OCI-LY7 (cell line): ENCODE results near the gene SEMA4D.

Source experiments
- EZH2phosphoT487 ChIP-seq: fragments of 200-600 bp; sonication (generic); IDR thresholded peaks from 2 replicates; pipeline ENCODE4 v1.6.1; 2018; ENCODE audit warnings: low read depth, borderline replicate concordance, mild to moderate bottlenecking, mixed run types, antibody characterized with exemption, low read length, moderate library complexity, mixed read lengths
- TF ChIP-seq, protein P1 (sequence below): fragments of 200-600 bp; sonication (generic); conservative IDR thresholded peaks from 2 replicates; pipeline ENCODE4 v1.5.1; 2014; ENCODE audit warnings: mild to moderate bottlenecking, antibody characterized with exemption, low read length, moderate library complexity, mixed read lengths

DNA sequence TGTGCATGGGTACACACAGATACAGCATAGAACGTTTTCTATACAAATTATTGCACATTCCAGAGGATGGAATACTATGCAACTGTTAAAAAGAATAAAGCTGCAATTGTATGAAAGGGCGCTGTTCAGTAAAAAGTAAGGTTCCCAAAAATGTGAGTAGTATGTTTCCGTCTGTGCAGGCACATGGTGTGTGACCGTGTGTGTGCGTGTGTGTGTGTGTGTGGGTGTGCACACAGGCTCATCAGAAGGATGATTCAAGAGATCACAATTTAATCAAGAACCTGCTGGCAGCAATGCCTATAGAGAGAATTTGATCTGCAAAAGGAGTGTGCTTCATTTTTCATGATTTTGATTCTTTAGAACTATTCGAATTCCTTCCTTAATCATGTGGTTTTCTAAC is 76.3 kb downstream of the SEMA4D start:
- TF ChIP-seq, protein P1, sequence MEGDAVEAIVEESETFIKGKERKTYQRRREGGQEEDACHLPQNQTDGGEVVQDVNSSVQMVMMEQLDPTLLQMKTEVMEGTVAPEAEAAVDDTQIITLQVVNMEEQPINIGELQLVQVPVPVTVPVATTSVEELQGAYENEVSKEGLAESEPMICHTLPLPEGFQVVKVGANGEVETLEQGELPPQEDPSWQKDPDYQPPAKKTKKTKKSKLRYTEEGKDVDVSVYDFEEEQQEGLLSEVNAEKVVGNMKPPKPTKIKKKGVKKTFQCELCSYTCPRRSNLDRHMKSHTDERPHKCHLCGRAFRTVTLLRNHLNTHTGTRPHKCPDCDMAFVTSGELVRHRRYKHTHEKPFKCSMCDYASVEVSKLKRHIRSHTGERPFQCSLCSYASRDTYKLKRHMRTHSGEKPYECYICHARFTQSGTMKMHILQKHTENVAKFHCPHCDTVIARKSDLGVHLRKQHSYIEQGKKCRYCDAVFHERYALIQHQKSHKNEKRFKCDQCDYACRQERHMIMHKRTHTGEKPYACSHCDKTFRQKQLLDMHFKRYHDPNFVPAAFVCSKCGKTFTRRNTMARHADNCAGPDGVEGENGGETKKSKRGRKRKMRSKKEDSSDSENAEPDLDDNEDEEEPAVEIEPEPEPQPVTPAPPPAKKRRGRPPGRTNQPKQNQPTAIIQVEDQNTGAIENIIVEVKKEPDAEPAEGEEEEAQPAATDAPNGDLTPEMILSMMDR: no peak
- no peak for TF ChIP-seq EZH2phosphoT487
